ENCODE measurements around the gene ABI3BP.

GRCh38 chr3:100802126-100802525 lies 191.1 kb downstream of the ABI3BP start:
- TF ChIP-seq GATA2 (IDR thresholded peaks at IDR 0.05; ENCODE audit: low read depth, low read length) (no peak), GATA3 (IDR thresholded peaks at IDR 0.05; ENCODE audit: low read depth, low read length) (no peak)

All from SH-SY5Y (cell line).